Right lung (tissue), 5 donors: Measurements from ENCODE around the gene LRIT2. TPM values are rescaled to one million over a fixed set of nuclear protein-coding genes. Genes with fewer than 3 reads are reported as not detected.

Experiments used
- DNase-seq, 2 donors: peaks; one replicate each; pipeline ENCODE4 v3.0.0-alpha.2; 2013
- polyA plus RNA-seq, 5 donors: library from polyadenylated mRNA; unstranded; fragments of 120-200 nt; gene quantifications; one replicate each; pipeline versions ENCODE4 v1.2.1 to v1.2.3, GENCODE V29; 2013; ENCODE audit warnings: inconsistent platforms in 1 of 5, low replicate concordance in 1 of 5; ENCODE audit not compliant: insufficient read length in 5 of 5, insufficient read depth in 1 of 5

LRIT2 gene
- polyA plus RNA-seq, 5 donors, result not detected

DNA sequence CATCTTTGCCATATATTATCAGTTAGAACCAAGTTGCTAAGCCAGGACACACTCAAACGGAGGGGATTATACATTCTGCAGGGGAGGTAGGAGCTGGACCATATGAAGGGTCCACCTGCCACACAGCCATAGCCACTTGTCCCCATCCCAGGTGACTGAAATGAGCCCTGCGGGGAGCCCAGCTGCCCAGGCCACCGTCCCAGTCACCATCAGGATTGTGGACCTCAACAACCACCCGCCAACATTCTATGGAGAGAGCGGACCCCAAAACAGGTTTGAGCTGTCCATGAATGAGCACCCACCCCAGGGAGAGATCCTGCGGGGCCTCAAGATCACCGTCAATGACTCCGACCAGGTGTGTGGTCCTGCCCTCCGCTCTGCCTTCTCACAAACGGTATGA, 17.3 kb downstream of the LRIT2 start:
- no peak for DNase-seq

DNA sequence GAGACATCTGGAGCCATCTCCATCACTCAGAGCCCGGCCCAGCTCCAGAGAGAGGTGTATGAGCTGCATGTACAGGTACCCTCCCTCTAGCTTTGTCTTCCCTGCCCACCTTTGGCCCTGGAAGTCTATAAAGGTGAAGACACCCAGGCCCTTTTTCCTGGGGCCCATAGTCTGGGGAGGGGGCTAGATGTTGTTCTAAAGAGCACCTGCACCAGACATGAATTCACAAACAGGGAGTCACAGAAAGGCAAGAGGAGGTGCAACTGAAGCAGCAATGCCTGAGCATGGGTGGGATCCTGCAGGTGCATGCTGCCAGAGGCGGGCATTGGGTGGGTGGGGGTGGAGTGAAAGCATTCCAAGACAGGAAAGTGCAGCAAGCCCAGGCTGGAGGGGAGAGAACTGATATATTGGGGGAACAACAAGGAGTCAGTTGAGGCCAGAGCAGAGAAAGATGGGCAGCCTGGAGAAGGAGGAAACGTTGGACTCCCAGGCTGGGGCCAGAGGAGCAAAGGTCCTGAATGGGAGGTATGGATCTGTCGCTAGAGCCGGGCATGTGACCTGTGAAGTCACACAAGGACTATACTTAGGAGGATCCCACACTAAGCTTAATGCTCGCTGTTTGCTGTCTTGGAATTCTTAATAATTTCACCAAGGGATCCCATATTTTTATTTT, 19.4 kb downstream of the LRIT2 start:
- no peak for DNase-seq

DNA sequence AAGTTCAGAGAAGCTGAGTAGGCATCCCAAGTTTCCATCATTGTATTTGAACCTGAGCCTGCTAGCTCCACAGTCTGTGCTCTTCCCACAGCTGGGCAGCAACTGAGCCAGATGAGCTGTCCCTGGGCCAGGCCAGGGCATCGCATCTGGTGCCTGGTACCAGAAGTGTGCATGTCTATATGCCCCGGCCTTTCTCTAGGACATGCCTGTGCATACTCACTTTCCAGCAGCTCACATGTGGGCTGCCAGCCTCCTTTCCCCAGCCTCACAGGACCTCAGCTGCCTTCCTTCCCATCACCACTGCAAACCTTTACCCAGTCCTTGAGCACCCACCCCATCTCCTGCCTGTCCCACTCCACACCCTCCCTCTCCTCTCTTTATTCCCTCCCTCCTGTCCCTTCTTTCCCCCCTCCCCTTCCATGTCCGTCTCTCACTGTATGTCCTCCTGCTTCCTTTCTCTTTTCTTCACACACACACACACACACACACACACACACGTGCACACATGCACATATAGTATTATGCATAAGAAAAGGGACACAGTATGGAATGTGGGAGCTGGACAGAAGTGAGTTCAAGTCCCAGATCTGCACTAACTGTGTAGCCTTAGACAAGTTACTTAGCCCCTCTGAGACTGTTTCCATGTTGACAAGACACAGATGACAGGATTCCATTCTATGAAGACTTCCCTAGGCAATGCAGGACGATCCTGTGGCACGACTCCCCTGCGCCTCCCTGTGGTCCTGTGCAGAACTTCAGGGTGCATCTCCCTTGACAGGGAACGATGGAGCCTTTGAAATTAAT, 20.1 kb downstream of the LRIT2 start:
- no peak for DNase-seq

DNA sequence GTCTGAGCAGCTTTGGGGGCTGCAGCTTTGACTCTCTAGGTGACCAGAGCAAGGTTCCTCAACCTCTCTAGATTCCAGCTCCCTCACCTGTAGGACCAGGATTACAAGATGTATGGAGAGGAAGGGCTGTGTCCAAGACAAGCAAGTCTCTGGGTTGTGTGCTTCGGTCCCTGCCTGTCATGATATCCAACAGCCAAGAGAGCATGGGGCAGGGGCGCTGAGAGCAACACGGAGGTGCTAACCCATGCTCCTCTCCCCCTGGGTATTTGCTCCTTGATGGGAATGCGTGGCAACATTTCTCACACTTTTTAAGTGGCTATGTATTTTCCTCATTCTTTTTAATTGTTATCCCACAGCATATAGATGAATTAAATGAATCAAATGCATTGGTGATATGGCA, 20.7 kb downstream of the LRIT2 start:
- DNase-seq, result no peak

DNA sequence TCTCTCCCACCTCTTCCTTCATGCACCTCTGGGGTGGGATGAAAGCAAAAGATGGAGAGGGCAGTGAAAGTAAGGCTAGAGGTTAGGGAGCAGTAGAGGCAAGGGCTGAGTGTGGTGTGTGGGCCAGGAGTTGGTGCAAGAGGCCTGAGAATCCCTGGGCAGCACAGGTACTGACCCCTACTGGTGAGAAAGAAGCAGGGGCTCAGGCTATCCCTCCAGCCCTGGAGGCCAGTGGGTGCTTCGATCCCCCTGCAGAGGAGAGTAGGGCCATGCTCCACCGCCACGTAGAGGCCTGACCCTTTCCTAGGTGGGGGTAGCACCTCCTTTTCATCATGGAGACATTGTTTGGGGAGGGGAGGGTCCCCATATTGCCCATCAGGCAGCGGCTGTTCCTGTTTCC, 21.2 kb downstream of the LRIT2 start:
- DNase-seq, result no peak

DNA sequence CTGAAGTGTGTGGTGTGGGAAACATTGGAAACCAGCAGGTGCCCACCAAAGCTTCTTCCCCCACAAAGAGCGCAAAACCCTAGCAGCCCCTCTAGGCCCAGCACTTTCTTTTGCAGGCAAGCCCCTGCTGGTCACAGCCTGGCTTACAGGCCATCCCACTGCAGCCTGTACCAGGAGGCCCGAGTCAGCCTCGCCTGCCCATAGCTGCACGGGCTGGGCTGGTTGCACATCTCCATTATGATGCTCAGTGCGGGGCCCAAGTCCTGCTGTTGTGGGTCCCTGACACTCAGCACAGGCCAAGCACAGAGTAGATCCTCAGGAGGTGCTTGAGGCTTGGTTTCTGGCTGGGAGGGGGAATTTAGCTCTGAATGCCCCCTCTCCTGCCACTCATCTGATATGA, 23.0 kb downstream of the LRIT2 start:
- no peak for DNase-seq

DNA sequence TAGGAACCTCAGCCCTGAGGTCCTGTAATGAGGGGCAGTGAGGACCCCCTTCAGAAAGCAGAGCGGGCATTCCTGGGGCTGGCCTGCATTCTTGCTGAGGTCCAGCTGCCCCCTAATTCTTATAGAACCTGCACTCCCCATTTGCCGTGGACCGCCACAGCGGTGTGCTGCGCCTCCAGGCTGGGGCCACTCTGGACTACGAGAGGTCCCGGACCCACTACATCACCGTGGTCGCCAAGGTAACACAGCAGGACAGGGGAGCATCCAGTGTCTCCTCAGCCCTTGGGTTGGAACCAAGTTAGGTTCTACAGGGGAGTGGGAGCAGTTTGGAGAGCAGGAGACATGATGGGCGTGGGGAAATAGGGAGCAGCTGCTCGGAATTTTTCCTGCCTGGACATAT, 23.7 kb downstream of the LRIT2 start:
- no peak for DNase-seq

DNA sequence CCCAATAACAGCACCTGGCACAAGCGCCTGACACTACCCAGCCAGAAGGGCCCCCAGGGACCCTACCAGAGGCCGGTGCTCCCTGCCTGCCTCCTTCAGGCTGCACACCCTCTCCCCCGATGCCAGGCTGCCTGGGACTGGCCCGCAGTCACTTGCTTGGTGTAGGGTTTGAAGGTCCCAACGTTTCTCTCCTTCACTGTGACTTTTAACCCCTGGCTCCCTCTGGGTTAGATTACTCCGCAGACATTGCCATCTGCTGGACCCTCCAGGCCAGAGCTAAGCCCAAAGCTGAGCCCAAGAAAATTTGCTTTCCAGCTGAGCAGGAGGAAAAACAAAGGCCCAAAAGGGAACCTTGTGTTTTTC, 24.1 kb downstream of the LRIT2 start:
- no peak for DNase-seq

DNA sequence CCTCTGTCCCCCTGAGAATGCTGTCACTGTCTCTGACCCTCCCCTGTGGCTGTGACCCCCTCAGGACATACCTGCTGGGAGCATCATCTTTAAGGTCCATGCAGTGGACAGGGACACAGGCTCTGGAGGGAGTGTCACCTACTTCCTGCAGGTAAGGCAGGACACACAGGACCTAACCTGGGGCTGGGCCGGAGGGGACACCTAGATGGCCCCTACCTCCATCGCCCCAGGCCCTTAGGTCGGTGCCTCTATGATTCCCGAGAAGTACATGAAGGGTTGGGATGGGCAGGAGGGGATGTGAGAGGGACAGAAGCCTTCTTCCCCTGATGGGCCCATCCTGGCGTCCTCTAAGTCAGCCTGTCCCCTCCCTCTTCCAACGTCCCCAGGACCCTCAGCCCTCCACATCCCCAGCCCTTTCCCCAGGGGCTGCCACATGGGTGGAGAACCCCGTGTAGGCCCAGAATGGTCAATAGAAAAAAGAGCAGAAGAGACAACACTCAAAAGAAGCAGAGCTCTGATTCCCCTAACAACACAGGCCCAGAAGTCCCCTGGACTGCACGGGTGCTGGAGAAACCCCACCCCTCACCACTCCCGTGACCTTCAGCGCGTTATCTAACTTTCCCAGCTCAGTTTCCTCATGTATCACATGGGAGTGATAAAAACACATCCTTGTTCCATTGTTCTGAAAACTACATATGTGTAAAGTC, 24.7 kb downstream of the LRIT2 start:
- DNase-seq, result no peak

DNA sequence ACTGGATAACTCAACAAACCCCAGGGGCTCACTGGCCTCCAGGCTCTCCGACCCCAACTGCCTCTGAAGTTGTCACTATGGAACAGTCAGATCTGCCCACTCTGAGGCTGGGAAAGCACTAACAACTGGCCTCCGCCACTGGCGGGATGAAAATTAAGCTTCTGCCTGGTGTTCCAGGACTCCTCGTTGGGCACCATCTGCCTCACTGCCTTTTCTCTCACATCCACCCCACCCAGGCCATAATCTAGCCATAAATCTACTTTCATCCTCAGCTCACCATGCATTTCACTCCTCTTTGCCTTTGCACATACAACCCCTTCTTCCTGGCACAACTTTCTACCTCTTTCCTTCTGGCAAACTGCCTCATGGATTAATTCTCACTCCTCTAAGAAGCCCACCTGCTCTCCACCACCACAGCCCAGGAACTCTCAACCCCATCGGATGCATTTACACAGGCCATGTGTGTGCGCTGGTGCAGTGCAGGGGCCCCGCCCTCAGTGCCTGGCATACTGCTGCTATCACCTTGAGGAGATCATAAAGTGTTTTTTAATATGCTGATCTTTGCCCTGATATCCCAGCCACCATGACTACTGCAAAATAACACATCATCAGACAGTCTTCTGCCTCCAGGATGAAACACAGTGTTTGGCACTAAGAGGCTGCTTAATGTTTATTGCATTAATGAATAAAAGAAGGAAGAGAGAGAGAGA, 27.0 kb downstream of the LRIT2 start:
- DNase-seq, result no peak

DNA sequence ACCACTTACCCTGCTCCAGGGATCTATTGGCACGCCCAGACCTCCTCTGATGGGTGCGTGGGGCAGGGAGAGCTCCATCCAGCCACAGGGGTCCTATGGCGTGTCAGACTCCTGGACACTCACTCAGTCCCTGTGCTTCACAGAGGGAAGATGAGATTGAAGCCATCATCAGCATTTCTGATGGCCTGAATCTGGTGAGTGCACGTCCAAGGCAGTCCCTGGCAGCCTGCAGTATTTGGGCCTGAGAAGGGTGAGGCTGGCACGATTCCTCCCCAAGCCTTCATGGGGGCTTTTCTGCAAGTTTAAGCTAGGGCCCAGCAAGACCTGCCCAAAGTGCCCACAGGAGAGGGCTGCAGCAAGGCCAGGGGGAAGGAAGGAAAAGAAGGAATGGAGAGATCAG, 27.7 kb downstream of the LRIT2 start:
- DNase-seq, result no peak

DNA sequence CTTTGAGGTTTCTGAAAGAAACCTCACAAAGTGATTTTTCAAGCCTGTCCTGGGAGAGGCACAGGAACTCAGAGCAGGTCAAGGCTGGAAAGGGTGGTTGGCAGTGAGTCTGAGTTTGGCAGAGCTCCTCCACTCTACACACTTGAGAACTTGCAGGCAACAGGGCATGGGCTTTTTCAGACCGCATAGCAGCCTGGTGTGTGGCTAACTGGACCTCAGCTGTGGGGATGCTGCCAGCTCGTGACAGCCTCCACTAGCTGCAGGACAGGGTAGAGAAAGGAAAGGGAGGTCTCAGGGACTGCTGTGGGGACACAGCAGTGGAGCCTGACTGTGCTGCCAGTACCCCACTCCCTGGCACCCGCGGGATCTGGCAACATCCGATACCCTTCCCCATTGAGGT, 28.4 kb downstream of the LRIT2 start:
- no peak for DNase-seq

DNA sequence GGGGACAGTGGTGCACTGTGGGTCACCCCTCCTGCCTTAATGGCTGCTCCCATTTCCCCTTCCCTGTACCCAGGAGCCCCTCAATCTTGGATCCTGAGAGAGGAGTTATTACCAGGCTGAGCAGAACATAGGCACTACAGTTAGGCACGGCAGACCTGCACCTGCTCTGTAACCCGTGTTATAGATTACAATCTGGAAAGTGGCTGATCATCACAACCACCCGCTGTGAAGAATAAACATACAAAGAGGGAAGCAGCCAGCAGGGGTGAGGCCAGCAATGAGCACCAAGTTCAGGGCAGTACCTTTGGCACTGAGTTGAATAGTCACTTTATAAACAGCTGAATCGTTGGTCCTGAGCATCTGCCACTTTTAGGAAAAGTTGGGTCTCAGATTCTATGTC, 29.3 kb downstream of the LRIT2 start:
- DNase-seq, result no peak

DNA sequence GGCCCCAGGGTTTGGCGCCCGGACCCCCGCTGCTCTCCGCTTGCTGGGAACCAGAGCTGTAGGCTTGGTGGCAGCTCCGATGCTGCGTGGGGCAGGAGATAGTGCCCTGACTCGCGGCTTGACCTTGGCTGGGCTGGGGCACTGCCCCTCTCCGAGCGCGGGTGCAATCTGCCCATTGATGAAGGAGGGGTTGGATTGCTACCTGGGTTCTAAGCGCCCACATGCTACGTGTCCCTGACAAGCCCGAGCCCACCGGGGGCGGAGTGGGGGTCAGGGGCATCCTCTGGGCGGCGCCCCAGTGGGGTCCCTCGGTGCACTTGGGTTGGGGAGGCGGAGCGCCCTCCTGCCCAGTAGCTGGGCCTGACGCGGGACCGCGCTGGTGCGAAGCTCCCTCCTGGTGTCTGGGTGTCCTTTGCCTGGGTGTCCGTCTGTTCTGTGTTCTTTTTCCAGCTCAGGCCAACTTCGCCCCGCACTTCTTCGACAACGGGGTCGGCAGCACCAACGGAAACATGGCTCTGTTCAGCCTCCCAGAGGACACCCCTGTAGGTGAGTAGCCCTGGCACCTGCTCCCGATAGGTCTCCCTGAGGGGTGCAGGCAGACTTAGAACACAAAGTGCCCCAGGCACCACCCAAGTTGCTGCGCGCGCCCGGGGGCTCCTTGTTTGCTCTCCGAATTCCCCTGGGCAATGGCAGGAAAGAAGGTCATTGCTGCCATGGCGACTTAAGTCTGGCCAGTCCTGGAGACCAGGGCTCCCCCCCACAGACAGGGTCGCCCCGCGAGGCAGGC, 30.1 kb downstream of the LRIT2 start:
- DNase-seq, result no peak

DNA sequence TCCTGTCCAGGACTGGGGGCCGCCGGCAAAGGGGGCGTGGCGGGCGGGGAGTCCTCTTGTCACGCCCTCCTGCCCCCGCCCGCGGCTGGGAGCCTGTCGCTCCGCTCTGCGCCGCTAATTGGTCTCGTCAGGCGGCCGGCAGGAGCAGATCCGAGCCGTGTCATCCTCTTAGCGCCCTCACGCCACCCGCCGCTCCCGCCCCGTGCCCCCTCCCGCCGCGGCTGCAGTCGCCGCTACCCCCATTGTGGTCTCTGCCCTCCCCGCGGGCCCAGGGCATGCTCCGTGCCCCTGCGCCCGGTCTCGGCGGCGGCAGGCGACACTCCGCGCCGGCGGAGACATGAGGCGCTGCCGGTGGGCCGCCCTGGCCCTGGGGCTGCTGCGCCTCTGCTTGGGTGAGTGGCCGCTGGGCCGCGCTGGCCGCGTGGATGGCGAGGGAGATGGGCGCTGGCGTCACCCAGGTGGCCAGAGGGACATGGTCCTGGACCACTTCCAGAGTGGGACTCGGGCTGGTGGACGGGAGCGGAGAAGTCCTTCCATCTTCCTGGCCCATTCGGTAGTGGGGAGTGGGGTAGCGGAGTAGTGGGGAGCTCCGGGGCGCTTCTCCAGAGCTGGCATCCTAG, 30.8 kb downstream of the LRIT2 start, which contains the start of gene CDHR1:
Gene CDHR1 (plus strand): TSS at position 114 of the 620 bp plus-strand sequence. CDS start 224 bp downstream, at position 338.
- DNase-seq, result no peak

DNA sequence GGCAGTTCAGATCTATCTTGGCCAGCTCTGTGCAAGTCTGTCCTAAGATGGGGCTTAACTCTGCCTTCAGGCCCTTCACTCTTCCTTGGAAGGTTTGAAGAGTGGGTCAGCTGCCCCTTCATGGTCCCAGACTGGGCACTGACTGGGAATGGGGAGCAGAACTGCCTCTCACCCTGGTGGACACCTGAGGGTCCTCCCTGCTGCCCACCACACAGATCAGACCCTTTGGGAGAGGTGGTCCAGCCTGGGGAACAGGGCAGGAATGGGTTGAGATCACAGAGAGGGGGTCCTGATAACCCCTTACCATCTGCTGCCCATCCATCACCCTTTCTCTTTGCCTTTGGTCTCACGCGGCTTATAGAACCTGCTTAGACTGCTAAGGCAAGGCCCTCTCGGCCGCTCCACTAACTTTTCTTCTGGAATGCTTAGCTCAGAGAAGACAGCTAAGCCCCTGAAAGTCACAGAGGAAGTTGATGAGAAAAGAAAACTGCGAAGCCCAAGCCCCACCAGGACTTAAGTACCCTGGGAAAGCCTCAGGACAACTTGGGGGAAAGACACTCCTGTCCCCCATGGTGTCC, 31.4 kb downstream of the LRIT2 start:
- no peak for DNase-seq

DNA sequence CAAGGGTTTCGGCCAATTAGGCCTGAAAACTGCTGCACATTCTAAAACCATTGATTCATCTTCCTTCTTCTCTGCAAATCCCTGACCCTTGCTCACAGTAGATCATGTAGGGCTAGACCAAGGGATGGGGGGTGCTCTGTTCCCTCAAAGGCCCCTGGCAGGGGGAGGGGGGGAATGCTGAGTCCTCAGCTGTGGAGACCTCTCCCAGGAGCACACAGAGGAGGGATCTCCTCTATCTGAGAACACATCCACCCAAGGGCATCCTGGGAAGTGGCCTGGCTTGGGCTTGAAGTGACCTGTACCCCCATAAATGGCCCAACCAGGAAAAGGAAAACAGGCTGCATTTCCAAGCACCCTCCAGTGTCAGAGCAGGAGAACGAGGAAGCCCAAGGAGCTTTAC, 32.0 kb downstream of the LRIT2 start:
- DNase-seq, result no peak

DNA sequence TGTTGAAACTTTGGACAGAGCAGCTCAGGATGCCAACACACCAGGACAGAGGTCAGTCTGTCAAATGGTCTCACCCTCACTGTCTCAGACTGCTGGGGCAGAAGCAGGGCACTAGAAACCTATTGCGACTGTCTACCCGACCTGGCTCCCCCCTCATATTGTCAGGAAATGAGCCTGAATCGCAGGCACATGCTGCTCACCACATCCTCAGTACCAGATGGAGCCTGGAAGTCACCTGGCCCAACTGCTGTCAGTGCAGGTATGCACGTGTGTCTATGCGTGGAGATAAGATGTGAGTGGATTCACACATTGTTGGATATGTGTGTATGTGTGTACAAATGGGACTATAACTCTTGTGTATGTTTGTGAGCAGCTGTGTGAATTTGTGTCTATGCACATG, 34.2 kb downstream of the LRIT2 start:
- no peak for DNase-seq

DNA sequence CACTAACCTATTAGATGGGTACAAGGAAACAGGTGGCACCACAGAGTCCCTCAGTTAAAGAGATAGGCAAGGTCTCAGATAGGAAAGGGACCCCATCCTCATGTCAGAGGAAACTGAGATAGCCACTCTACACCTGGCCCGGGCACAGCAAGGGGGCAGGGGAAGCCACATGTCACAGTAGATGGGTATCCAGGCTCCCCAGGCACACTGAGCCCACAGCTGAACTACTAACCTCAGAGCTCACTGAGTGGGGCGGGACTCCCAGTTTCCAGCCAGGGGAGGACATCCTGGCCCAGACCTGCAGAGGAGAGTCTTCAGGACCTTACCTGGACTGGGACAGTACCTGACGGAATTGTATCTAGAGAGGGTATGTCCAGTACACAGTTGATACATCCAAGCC, 34.7 kb downstream of the LRIT2 start:
- no peak for DNase-seq

DNA sequence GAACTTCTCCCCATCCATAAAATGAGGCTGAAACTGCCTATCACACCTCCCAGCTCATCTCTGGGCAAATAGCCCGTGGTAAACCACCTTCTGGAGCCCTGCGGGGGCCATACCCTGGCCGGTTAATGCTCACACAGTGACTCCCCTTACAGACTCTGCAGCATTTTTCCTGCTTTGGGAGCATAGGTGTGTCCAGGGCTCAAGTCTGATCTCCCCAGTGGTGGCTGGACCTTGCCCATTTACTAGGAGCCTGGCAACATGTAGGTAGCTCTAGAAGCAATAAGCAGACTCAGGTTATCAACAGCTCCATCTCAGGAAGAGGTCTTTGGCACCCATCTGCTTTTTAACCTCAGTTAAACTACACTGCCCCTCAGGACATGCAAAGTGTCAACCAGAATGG, 36.5 kb downstream of the LRIT2 start:
- no peak for DNase-seq
